GM19239 (cell line): ENCODE data around the gene CIC.

Experiments
- DNase-seq: peaks from one replicate; pipeline ENCODE4 v3.0.0; 2011; ENCODE audit warnings: low spot score; ENCODE audit not compliant: insufficient read length
- FAIRE-seq: peaks from 2 replicates; lab custom pipeline; 2011; peaks lifted over from hg19 to GRCh38; lab: Jason Lieb, UNC

The CIC gene

DNA sequence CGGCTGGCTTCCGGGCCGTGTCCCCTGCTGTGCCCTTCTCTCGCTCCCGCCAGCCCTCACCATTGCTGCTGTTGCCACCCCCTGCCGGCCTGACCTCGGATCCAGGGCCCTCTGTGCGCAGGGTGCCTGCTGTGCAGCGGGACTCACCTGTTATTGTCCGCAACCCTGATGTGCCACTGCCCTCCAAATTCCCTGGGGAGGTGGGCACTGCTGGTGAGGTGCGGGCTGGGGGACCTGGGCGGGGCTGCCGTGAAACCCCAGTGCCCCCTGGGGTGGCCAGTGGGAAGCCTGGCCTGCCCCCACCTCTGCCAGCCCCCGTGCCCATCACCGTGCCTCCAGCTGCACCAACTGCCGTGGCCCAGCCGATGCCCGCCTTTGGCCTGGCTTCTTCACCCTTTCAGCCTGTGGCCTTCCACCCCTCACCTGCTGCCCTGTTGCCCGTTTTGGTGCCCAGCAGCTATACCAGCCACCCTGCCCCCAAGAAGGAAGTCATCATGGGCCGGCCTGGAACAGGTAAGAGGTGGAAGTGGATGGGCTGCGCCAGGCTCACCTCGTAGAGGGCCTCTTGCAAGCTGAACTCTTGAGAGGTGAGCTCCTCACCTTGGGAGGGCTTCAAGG, 5.1 kb downstream of the CIC start:
- no peak for FAIRE-seq
- DNase-seq = no peak

DNA sequence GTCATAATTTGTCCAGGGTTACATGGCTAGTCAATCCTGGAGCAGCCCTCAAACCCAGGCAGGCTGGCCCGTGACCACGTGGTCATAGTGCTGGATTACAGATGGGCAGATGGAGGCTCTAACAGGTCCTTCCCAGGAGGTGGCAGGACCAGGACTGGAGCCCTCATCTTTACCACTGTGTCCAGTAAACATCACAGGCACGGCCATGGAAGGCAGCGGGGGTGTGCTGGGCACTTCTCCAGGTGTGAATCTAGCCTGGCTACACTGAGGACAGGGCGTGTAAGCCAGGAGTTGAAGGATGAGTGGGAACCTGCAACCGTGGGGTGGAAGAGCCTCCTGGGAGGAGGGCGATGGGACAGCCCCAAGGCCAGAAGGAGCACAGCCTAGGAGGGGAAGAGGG, 6.1 kb downstream of the CIC start:
- DNase-seq (no peak), FAIRE-seq (no peak)

DNA sequence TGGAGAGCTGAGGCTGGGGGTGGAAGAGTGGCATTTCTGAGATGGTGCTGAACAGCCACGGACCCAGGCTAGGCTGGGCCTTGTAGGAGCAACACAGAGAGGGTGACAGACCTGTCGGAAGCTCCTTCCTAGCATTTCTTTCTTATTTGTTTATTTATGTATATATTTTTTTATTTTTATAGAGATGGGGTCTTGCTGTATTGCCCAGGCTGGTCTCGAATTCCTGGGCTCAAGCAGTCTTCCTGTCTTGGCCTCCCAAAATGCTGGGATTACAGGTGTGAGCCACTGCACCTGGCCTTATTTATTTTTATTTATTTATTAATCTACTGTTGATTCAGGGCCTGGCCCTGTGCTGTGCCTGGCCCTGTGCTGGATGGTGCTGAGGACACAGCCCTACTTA, 6.5 kb downstream of the CIC start:
- DNase-seq = no peak
- no peak for FAIRE-seq

DNA sequence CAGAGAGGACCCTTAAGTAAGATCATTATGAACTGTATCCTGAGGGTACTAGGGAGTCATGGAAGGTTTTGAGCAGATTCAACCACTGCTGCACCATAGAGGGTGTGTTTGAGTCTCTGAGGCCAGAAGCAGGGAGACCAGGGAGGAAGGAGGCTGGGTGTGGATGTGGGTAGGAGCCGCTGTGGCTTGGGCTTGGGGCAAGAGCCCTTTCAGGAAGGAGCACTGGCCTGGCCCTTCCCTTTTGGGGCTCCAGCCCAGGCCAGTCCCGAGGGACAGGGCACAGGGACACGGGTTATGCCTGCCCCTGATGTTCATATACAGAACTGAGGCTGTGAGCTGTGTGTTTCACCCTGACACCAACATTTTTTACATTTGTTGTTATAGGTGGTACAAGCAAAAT, 7.2 kb downstream of the CIC start:
- DNase-seq = no peak
- no peak for FAIRE-seq

DNA sequence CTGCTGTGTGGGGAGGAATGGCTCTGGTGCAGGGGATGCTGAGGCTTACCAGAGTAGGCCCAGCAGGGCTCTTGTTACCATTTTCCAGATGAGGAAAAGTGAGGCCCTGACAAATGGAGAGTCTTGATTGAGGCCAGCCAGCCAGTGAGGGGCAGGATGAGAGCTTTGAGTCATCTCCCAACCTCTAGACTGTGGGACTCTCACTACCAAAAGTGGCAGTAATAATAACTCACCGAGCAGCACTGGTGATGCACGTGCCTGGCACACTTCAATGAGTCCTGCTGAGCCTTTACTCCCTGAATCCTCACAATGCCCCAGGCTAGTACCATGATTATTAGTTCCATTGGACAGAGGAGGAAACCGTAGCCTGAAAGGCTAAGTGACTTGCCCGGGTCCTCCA, 7.8 kb downstream of the CIC start:
- DNase-seq (no peak), FAIRE-seq (peak; percentile 23)

DNA sequence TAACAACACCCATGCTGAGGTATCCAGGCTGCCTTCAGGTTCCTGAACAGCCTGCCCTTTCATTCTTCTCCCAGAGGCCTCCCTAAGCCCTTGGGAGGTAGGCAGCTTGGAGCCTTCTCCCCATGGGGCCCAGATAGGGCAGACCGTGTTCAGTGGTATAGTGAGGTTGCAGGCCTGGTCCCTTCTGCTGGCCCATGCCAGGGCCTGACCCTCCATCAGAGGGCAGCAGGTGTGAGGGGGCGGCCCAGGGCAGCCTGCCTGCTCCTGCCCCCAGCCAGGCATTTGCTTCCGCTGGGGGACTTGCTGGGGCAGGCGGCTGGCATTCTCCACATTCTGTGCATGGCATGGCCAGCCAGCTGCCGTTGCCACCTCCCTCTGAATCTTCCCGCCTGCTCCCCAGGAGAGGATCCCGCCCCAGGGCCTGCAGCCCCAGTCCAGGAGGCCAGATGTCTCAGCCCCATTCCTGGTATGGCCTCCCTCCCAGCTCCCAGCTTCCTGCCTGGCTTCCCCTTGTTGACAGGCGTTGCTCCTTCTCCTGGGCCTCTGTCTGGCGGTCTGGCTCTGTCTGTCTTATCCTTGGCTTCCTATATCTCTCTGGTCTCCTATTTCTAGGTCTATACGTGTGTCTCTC, 8.9 kb downstream of the CIC start:
- DNase-seq (no peak), FAIRE-seq (no peak)

DNA sequence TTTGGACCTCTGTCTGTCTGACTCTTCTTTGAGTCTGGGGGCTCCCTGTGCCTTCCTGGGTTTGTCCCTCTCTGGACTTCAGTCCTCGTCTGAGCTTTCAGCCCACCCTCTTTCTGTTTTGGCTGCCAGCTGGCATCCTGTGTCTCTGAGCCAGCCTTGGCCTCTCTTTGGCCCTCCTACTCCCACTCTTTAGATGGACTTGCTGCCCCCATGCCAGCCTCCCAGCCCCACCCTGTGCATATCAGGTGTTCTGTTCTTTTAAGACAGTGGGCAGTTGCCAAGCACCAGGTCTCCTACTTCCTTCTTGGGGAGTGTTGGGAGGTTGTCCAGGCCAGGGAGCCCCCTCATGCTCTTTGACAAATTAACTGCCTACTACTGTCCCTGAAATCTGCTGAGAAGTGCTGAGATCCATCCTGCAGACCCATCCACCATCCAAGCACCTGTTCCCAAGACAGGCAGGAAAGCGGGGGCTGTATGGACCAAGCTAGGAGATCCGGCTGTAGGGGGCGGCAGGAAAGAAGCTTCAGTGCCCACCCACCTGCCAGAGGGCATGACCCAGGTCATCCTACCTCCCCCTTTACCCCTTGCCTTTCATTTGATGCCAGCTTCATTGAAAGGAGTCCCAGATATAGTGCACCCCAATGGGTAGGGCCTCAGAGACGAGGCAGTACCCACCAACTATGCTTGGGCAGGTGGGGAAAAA, 9.6 kb downstream of the CIC start:
- DNase-seq (no peak), FAIRE-seq (no peak)

DNA sequence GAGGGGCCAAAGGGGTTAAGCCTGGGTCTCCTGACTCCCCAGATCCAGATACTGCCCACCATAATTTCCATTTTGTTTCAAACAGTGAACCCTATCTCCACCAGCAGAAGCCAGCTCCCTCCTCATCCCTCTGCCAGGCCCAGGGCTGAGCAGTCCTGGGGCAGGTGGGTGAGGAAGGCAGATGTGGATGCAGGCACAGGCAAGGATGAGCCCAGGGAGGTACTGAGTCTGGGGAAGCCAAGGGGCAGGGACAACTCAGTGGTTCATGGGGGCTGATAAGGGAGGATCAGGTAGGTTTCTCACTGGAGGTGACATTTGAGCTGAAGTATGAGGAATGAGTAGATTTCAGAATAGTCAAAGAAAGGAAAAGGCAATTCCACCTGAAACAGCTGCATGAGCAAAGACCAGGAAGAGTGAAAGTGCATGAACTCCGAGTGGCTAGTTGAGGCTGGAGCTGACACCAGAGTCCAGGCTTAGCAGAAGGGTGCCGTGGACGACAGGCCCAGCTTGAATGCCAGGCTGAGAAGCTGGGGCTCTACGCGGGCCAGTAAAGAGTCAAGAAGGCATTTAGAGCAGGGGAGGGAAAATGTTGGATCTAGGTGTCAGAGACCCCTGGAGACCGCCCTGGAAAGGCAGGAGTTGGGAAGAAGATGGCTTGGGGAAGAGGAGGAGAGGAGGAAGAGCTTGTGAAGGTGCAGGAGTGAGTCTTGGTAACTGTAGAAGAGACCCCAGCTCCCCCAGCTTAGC, 10.3 kb downstream of the CIC start:
- DNase-seq = no peak
- peak; percentile 79 for FAIRE-seq

DNA sequence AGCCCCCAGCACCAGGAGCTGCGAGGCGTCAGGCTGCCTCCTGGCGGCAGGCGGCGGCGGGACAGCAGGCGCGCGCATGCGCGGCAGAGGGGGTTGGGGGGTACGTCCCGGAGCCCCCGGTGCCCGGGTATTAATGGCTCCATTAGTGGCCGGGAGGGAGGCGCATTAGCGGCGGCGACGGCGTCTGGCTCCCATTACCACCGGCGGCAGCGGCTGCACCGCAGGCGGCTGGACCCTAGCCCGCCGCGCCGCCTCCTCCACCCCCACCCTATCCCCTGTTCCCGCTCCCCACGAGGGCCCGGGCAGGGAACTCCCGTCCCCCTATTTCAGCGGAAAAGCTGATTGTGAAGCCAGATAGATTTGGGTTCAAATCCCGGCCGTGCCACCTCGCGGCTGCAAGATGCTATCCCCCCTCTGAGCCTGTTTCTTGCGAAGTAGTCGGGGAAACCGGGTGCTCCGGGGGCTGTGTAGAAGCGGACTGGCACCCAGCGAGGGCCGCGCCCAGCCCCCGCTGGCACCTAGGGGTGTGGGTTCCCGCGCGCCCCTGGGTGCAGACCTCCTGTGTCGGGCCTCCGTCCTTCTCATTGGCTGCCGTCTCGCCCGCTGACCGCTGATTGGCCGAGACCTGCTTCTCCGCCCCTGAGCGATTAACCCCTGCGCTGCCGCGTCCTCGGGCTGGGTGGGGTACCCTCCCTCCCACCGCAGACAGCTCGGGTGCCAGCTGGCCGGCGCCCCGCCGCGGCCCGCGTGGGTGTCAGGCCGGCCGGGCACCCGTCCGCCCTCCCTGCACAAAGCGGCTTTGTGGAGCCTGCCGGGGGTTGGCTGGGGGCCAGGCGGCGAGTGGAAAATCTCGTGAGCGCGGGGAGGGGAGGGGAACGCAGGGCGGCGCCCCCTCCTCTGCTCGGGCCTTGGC, 11.1 kb downstream of the CIC start:
- FAIRE-seq (peak; percentile 90), DNase-seq (peak; percentile 97)

DNA sequence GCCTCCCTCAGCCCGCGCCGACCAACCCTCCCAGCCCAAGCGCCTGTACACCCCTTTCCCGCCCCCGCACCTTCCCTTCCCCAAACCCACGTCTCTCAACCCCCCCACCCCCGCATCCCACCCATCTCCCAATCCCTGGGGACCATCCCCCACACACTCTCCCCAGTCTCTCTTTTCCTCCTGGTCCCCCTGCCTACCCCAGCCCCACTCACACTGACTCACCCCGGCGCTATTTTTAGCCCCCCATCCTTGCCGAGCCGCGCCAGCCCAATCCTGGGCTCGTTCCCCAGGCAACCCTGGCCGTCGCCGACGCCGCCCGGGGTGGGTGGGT, 11.7 kb downstream of the CIC start:
- FAIRE-seq = no peak
- no peak for DNase-seq

DNA sequence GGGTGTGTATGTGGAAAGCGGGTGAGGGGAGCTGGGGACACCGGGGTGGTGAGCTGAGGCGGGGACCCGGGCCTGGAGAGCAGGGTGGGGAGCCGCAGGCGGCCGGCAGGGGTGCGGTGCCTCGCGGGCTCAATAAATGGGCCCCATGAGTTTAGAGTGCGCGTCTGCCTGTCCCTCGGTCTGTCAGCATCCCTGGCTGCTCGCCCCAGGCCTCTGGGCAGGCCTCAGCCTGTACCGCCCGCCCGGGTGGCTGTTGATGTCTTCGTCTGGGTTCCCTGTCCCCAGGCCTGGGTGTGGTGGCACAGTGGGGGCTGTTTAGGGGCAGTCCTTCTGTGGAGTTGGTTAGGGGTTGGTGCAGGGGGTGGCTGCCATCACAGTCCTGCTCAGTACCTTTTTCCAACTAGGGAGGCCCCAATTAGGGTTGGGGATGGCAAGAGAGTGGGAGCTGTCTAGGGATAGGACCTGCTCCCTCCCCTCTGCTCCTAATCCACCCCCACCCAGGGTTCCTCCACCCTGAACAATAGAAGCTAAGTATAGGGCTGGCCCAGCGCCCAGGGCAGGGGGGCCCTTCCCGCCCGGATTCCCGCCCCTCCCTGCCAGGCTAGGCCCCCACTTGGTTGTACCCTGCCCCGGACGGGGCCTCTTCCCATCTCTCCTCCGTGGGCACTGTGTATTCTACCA, 12.2 kb downstream of the CIC start:
- no peak for DNase-seq
- no peak for FAIRE-seq

DNA sequence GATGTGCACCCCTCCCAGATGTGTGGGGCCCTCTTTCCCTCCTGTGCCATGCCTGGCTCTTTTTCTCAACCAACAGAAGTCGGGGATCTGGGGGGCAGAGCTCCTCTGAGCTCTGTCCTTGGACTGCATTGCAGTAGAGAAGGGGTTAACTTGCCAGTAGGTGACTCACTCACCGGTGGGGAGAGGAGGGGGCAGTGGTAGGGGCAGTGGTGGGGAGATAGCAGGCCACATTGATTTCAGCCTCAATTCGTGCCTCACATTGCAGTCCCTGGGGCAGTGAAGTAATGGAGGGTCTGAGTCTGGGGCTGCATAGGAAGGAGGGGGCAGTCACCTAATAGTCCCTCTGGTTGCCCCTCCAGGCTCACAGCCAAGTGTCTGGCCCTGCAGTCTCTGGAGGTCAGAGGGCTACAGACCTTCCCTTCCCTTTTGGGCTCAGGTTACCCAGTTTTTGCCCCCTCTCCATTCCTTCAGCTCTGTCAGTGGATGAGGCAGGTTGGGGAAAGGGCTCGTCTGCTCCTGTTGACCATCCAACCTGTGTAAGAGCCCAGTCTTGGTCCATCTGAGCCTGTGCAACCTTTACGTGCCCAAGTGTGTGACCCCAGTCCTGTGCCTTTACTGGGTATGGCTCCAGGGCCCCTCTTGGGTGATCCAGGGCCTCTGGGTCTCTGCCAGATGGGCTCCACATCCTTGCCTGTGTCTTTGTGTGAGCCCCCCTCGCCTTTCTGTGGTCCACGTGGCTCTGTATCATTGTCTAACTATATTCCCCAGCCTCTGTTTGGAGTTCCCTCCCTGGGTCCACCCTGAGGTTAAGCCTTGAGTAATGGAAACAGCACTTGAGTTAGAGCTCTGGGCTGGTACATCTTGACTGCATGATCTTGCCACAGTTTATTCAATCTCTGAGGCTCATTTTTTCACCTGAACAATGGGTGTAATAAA, 13.0 kb downstream of the CIC start:
- DNase-seq = no peak
- FAIRE-seq = no peak

DNA sequence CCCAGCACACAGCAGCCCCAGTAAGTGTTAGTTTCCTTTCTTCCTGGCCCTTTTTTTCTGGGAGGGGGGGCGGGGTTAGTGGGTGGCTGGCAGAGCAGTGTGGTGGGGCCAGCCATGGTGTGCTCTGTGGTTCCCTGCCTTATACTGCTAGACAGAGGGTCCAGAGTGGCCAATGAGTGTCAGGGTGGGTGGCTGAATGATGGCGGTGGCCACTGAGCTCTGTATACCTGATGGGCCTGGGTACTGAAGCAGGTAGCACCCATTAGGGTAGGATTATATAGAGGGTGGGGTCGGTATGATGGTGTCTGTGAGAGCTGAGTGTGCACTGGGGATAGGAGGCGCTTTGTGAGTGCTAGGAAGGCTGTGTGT, 13.8 kb downstream of the CIC start:
- no peak for DNase-seq
- FAIRE-seq = no peak

DNA sequence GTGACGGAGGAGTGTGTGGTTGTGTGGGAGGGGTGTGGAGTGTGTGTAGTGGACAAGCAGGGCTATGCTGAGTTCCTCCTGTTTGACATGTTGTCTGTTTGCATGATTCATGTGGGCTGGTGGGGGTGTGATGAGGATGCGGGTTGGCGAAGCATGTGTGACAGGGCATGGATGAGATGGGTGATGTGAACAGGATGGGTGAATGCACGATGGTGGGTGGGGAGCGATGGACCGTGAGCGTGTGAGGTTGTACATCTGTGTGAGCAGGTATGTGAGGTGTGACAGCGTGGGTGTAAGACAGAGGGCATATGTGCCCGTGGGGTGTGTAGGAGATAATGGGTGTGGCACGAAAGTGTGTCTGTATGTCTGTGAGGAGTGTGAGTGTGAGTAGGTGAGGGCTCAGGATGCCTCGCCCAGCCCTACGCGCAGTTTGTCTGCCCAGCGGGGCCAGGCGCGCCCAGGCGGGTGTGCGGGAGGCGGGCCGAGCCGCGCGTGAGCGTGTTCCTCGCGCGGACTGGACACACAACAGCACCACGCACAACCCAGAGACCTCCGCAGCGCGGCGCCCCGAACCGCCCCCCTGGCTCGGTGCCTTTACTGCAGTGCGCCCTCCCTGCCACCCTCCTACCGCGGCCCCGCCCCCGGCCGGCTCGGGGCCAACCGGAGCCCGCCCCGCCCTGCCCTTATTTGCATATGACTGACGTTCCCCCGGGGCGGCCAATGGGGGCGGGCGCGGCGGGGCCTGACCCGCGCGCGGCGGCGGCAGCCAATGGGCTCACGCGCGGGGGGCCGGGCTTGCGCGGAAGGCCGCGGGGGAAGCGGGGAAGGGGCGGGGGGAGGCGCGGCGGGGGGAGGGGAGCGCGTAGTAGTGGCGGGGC, 14.4 kb downstream of the CIC start:
- peak; percentile 92 for DNase-seq
- peak; percentile 92 for FAIRE-seq

DNA sequence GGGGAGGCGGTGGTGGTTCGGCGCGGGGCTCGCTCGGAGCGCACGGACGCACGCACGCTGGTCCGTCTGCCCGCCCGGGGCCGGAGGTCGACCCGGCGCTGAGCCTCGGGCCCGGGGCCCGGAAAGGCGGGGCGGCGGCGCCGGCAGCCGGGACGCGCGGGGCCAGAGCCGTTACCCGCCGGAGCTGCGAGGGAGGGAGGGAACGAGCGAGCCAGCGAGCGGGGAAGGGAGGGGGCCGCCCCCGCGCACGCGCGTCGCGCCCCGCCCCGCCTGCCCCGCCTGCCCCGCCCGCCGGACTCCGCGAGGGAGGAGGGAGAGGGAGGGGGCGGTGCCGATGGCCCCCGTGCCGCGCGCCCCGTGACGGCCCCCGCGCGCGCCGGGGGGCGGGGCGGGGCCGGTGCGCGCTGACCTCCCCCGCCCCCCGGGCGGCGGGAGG, 15.0 kb downstream of the CIC start:
- DNase-seq (peak; percentile 94), FAIRE-seq (no peak)

DNA sequence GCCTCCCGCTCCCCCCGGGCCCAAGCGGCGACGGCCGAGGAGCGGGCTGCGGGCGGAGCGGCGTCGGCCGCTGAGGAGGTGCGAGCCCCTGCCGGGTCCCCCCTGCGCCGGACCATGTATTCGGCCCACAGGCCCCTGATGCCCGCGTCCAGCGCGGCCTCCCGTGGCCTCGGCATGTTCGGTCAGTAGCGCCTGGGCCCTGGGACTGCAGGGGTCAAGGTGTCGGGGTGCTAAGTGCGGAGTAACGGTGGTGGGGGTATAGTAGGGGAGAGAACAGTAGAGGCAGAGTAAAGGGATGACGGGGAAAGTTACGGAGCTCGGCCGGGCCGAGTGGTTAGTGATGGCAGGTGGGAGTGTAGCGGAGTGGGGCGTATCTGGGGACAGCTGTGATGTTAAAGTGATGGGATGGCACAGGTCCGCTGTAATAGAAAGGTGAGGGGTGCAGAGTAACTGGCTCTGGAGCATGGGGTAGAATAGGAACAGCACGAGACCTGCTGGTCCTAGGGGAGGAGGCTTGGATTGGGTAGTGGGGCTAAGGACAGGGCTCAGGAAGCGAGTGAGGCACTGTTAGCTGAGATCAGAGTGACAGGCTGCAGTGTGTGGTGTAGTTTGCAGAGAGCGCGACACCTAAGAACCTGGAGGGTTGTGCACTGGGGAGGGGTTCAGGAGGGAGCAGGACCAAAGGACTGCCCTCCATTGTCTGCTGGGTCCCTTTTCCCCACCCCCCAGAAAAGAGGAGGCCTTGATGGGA, 15.7 kb downstream of the CIC start:
- FAIRE-seq (peak; percentile 66), DNase-seq (no peak)

DNA sequence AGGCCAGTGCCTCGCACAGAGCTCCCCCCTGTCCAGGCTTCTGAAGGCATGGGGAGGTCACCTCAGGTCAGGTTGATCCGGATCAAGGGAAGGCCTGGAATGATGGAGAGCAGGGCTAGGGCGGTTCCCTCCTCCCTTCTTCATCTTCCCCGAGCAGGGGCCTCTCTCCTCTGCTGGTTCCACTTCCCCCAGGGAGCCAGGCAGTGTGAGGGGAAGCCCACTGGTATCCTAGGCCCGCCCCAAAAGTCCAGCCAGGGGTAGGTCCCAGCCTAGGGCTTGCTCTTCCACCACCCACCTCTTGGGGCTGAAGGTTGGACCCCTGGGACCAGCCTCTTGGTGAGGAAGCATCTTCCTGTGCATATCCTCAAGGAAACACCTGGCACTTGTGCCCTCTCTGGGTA, 16.5 kb downstream of the CIC start:
- DNase-seq (no peak), FAIRE-seq (peak; percentile 59)
